Measurements from ENCODE around the gene PPP1R13B. TPM values are rescaled to one million over a fixed set of nuclear protein-coding genes. Genes with fewer than 3 reads are reported as not detected.

PPP1R13B gene
- total RNA-seq, 4 donors from 2014 or later, result 19.9 to 25.2 (median 23.6) TPM

- no peaks in the 10 kb centered on the region for H3K27me3 ChIP-seq
- no peak overlapping the region for H3K27ac ChIP-seq (replicated peaks in 1 of 4)
- no peak for DNase-seq (ENCODE audit: extremely low spot score)
- no peak overlapping the region for H3K4me3 ChIP-seq
- no peak for TF ChIP-seq POLR2A (IDR thresholded peaks at IDR 0.05; ENCODE audit: low read depth)
- TF ChIP-seq CTCF (IDR thresholded peaks at IDR 0.05), result no peak
- no peak for TF ChIP-seq EP300 (IDR thresholded peaks at IDR 0.05)
- TF ChIP-seq POLR2AphosphoS5 (IDR thresholded peaks at IDR 0.05), result no peak
- intact Hi-C loops (cut with DNase I), result no loop called here
- H3K9me3 ChIP-seq, result no peaks in the 10 kb centered on the region
- 44% methylated on average over 3 of the region's 3 CpGs for WGBS
- H3K4me1 ChIP-seq, result peaks cover 46 to 58% (median 50%) of the 10 kb centered on the region in 4 donors
- H3K36me3 ChIP-seq, result no peaks in the 10 kb centered on the region
Observed at GRCh38 chr14:103816991-103817390, 30.4 kb downstream of the PPP1R13B start.

GRCh38 chr14:103815253-103815652 lies 32.1 kb downstream of the PPP1R13B start:
- H3K4me1 ChIP-seq, result peaks cover 31 to 48% (median 38%) of the 10 kb centered on the region in 4 donors
- DNase-seq (ENCODE audit: extremely low spot score), result no peak
- no peak for TF ChIP-seq POLR2AphosphoS5 (IDR thresholded peaks at IDR 0.05)
- no peak for TF ChIP-seq CTCF (IDR thresholded peaks at IDR 0.05)
- TF ChIP-seq POLR2A (IDR thresholded peaks at IDR 0.05; ENCODE audit: low read depth), result no peak
- TF ChIP-seq EP300 (IDR thresholded peaks at IDR 0.05), result no peak
- H3K27me3 ChIP-seq, result no peaks in the 10 kb centered on the region
- no peak overlapping the region for H3K27ac ChIP-seq (replicated peaks in 1 of 4)
- no peaks in the 10 kb centered on the region for H3K36me3 ChIP-seq
- no peak overlapping the region for H3K4me3 ChIP-seq
- 69% methylated on average over 7 of the region's 7 CpGs for WGBS
- intact Hi-C loops (cut with DNase I), result no loop called here
- H3K9me3 ChIP-seq, result no peaks in the 10 kb centered on the region

DNA sequence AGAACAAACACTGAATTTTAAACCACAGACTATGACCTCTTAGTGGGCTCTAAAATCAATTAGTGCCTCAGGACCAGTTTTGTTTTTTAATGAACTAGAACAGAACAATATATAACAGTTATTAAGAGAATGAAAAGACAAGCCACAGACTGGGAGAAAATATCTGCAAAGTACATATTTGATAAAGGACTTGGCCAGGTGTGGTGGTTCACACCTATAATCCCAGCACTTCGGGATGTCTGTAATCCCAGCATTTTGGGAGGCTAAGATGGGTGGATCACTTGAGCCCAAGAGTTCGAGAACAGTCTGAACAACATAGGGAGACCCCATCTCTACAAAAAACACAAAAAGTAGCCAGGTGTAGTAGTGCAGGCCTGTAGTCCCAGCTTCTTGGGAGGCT lies 36.2 kb downstream of the PPP1R13B start:
- no peak for TF ChIP-seq CTCF (IDR thresholded peaks at IDR 0.05)
- no peak for TF ChIP-seq POLR2A (IDR thresholded peaks at IDR 0.05; ENCODE audit: low read depth)
- TF ChIP-seq POLR2AphosphoS5 (IDR thresholded peaks at IDR 0.05), result no peak
- TF ChIP-seq EP300 (IDR thresholded peaks at IDR 0.05), result no peak
- WGBS, result 88% methylated on average over 2 of the region's 2 CpGs
- intact Hi-C loops (cut with DNase I), result no loop called here

DNA sequence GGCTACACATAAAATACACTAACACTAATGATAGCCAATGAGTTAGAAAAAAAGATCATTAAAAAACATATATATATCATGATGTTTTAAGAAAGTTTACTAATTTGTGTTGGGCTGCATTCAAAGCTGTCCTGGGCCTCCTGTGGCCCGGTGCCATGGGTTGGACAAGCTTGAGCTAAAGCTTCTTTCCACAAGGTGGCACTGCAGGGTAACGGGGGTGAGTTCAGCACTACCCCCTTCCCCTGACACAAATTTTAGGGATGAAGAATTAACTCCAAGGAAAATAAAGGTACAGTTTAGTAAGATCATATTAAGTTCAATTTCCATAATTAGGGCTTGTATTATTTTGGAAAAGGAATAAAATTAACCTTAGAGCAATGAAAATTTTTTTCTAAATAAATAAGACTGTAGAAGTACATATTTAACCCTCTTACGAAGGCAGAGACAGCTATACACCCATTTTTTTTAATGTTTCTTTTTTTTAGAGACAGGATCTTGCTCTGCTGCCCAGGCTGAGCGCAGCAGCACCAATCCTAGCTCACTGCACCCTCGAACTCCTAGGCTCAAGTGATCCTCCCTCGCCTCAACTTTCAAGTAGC lies 38.9 kb downstream of the PPP1R13B start:
- Histone ChIP-seq H3K4me3 (no peak overlapping the region), H3K4me1 (peaks cover 29 to 46% (median 34%) of the 10 kb centered on the region in 4 donors), H3K36me3 (no peaks in the 10 kb centered on the region), H3K27ac (replicated peaks in 1 of 4) (no peak overlapping the region), H3K9me3 (no peaks in the 10 kb centered on the region), H3K27me3 (no peaks in the 10 kb centered on the region)
- 50% methylated on average over 6 of the region's 6 CpGs for WGBS
- intact Hi-C loops (cut with DNase I), result loop anchor here (5.0 kb wide), 2 partner anchors 39 to 169 kb away; partner anchors contain the start of gene PPP1R13B
- TF ChIP-seq EP300 (IDR thresholded peaks at IDR 0.05), result no peak
- TF ChIP-seq POLR2A (IDR thresholded peaks at IDR 0.05; ENCODE audit: low read depth), result no peak
- peak; percentile 85 to 90 (median 89) for TF ChIP-seq CTCF (IDR thresholded peaks at IDR 0.05)
- peak; percentile 51 to 61 for TF ChIP-seq POLR2AphosphoS5 (IDR thresholded peaks at IDR 0.05)
- DNase-seq (ENCODE audit: extremely low spot score), result peak; percentile 92

More for the DNA sequence above, 36.2 kb downstream of the PPP1R13B start:
- H3K27ac ChIP-seq (replicated peaks in 1 of 4), result no peak overlapping the region
- no peaks in the 10 kb centered on the region for H3K27me3 ChIP-seq
- no peaks in the 10 kb centered on the region for H3K36me3 ChIP-seq
- H3K4me1 ChIP-seq, result peaks cover 15 to 36% (median 19%) of the 10 kb centered on the region in 4 donors
- no peak for DNase-seq (ENCODE audit: extremely low spot score)
- no peaks in the 10 kb centered on the region for H3K9me3 ChIP-seq
- no peak overlapping the region for H3K4me3 ChIP-seq
